Osteocyte (in vitro differentiated cells): ENCODE data around the gene ADCY2. TPM values are rescaled to one million over a fixed set of nuclear protein-coding genes. Genes with fewer than 3 reads are reported as not detected.

Experiments
- DNase-seq: peaks from one replicate; pipeline ENCODE4 v3.0.0; 2021; ENCODE audit warnings: mixed read lengths; ENCODE audit not compliant: unreplicated experiment; ENCODE audit errors: extremely low spot score
- H3K27ac Mint-ChIP-seq: one replicate; pipeline ENCODE4 v1.8.0; 2021; ENCODE audit warnings: mild to moderate bottlenecking, mixed read lengths; ENCODE audit not compliant: unreplicated experiment
- H3K27me3 Mint-ChIP-seq: one replicate; pipeline ENCODE4 v1.8.0; 2021; ENCODE audit warnings: mixed read lengths; ENCODE audit not compliant: unreplicated experiment
- H3K36me3 Mint-ChIP-seq: one replicate; pipeline ENCODE4 v1.8.0; 2021; ENCODE audit warnings: mixed read lengths; ENCODE audit not compliant: unreplicated experiment
- H3K4me1 Mint-ChIP-seq: one replicate; pipeline ENCODE4 v1.8.0; 2021; ENCODE audit warnings: mixed read lengths; ENCODE audit not compliant: unreplicated experiment
- H3K4me3 Mint-ChIP-seq: one replicate; pipeline ENCODE4 v1.8.0; 2021; ENCODE audit warnings: mild to moderate bottlenecking, moderate library complexity, mixed read lengths; ENCODE audit not compliant: unreplicated experiment
- H3K9me3 Mint-ChIP-seq: one replicate; pipeline ENCODE4 v1.8.0; 2021; ENCODE audit warnings: mixed read lengths; ENCODE audit not compliant: unreplicated experiment
- CTCF ChIP-seq: fragments of 200-600 bp; sonication (generic); IDR thresholded peaks from 2 replicates; pipeline ENCODE4 v1.5.0; 2021; ENCODE audit warnings: antibody characterized with exemption, mild to moderate bottlenecking, moderate library complexity
- total RNA-seq: library from RNA; stranded (reverse); gene quantifications from 2 replicates; pipeline ENCODE4 v1.2.1, GENCODE V29; 2021

Gene ADCY2
- total RNA-seq, 1 donor from 2014 or later, result not detected

GRCh38 chr5:7395432-7395946 lies 449 bp upstream of the ADCY2 start:
- TF ChIP-seq CTCF, result no peak
- H3K4me3 Mint-ChIP-seq, result peak overlapping the region; percentile 42
- no peaks in the 10 kb centered on the region for H3K9me3 Mint-ChIP-seq
- DNase-seq, result no peak
- H3K4me1 Mint-ChIP-seq, result peaks cover 6% of the 10 kb centered on the region
- H3K27ac Mint-ChIP-seq, result no peak overlapping the region
- H3K27me3 Mint-ChIP-seq, result peaks cover 53% of the 10 kb centered on the region
- no peaks in the 10 kb centered on the region for H3K36me3 Mint-ChIP-seq

GRCh38 chr5:7396713-7397454 lies 946 bp downstream of the ADCY2 start:
- peaks cover 48% of the 10 kb centered on the region for H3K27me3 Mint-ChIP-seq
- no peak for TF ChIP-seq CTCF

GRCh38 chr5:7397937-7398336 lies 2.0 kb downstream of the ADCY2 start:
- peaks cover 42% of the 10 kb centered on the region for H3K27me3 Mint-ChIP-seq
- H3K27ac Mint-ChIP-seq, result no peak overlapping the region
- H3K36me3 Mint-ChIP-seq, result no peaks in the 10 kb centered on the region
- TF ChIP-seq CTCF, result no peak
- no peaks in the 10 kb centered on the region for H3K9me3 Mint-ChIP-seq
- no peak overlapping the region for H3K4me3 Mint-ChIP-seq
- DNase-seq, result no peak
- H3K4me1 Mint-ChIP-seq, result peaks cover 6% of the 10 kb centered on the region

More at GRCh38 chr5:7396713-7397454, 946 bp downstream of the ADCY2 start:
- no peak overlapping the region for H3K27ac Mint-ChIP-seq
- no peaks in the 10 kb centered on the region for H3K36me3 Mint-ChIP-seq
- DNase-seq, result no peak
- peaks cover 6% of the 10 kb centered on the region for H3K4me1 Mint-ChIP-seq
- H3K4me3 Mint-ChIP-seq, result peak overlapping the region; percentile 28
- no peaks in the 10 kb centered on the region for H3K9me3 Mint-ChIP-seq

GRCh38 chr5:7398596-7399280 lies 2.8 kb downstream of the ADCY2 start:
- H3K4me3 Mint-ChIP-seq, result no peak overlapping the region
- H3K36me3 Mint-ChIP-seq, result no peaks in the 10 kb centered on the region
- no peaks in the 10 kb centered on the region for H3K9me3 Mint-ChIP-seq
- no peak for TF ChIP-seq CTCF
- DNase-seq, result no peak
- peaks cover 6% of the 10 kb centered on the region for H3K4me1 Mint-ChIP-seq
- peaks cover 36% of the 10 kb centered on the region for H3K27me3 Mint-ChIP-seq
- no peak overlapping the region for H3K27ac Mint-ChIP-seq

- no peak overlapping the region for H3K4me3 Mint-ChIP-seq
- H3K36me3 Mint-ChIP-seq, result no peaks in the 10 kb centered on the region
- peaks cover 2% of the 10 kb centered on the region for H3K27me3 Mint-ChIP-seq
Measured at GRCh38 chr5:7405277-7405676, 9.3 kb downstream of the ADCY2 start.

More at GRCh38 chr5:7405277-7405676, 9.3 kb downstream of the ADCY2 start:
- no peak for TF ChIP-seq CTCF
- Mint-ChIP-seq H3K9me3 (peaks cover 5% of the 10 kb centered on the region), H3K27ac (no peak overlapping the region), H3K4me1 (no peaks in the 10 kb centered on the region)
- no peak for DNase-seq
